ENCODE measurements around the gene JMJD8.

GRCh38 chr16:680967-681745 lies 3.0 kb downstream of the JMJD8 start:
- TF ChIP-seq, protein P1, sequence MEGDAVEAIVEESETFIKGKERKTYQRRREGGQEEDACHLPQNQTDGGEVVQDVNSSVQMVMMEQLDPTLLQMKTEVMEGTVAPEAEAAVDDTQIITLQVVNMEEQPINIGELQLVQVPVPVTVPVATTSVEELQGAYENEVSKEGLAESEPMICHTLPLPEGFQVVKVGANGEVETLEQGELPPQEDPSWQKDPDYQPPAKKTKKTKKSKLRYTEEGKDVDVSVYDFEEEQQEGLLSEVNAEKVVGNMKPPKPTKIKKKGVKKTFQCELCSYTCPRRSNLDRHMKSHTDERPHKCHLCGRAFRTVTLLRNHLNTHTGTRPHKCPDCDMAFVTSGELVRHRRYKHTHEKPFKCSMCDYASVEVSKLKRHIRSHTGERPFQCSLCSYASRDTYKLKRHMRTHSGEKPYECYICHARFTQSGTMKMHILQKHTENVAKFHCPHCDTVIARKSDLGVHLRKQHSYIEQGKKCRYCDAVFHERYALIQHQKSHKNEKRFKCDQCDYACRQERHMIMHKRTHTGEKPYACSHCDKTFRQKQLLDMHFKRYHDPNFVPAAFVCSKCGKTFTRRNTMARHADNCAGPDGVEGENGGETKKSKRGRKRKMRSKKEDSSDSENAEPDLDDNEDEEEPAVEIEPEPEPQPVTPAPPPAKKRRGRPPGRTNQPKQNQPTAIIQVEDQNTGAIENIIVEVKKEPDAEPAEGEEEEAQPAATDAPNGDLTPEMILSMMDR (IDR thresholded peaks at IDR 0.05), result no peak
- TF ChIP-seq POLR2A (IDR thresholded peaks at IDR 0.05), result no peak

Data from vagina (tissue), 2 donors.